H4 (cell line): Measurements from ENCODE around the gene SH3TC2. TPM values are rescaled to one million over a fixed set of nuclear protein-coding genes. Genes with fewer than 3 reads are reported as not detected.
"Not testable (repeated sequence)": the region's sequence is repeated elsewhere in the genome, so short reads cannot be mapped to it uniquely, and the experiment has no call there.

Experiments used
- DNase-seq: peaks from one replicate; pipeline ENCODE4 v3.0.0-alpha.2; 2015; ENCODE audit warnings: low spot score
- total RNA-seq: library from RNA; depleted of rRNA; stranded (reverse); fragments of >200 nt; shearing (Covaris generic); gene quantifications from 2 replicates; pipeline ENCODE4 v1.2.3, GENCODE V29; 2014; rRNA removed

SH3TC2 gene
- 0.95 and 2.1 TPM in 2 replicates for total RNA-seq

- peak; percentile 55 for DNase-seq
These were observed at the start of gene SH3TC2 for GRCh38 chr5:149063017-149063687. TSS of gene SH3TC2 (minus strand) at chr5:149063062. CDS start at chr5:149063022, 40 bp downstream.

- DNase-seq = peak; percentile 33
These were observed 47.5 kb upstream of the SH3TC2 start for GRCh38 chr5:149110406-149110805.

- no peak for DNase-seq
These were observed 45.9 kb upstream of the SH3TC2 start for GRCh38 chr5:149108651-149109280.

GRCh38 chr5:149100331-149100730 lies 37.5 kb upstream of the SH3TC2 start:
- no peak for DNase-seq

GRCh38 chr5:149099920-149100319 lies 37.1 kb upstream of the SH3TC2 start:
- DNase-seq = no peak

- DNase-seq = no peak
These were observed 32.1 kb upstream of the SH3TC2 start for GRCh38 chr5:149094996-149095395.

GRCh38 chr5:149093625-149094024 lies 30.8 kb upstream of the SH3TC2 start:
- DNase-seq = no peak

- no peak for DNase-seq
These were observed 26.9 kb upstream of the SH3TC2 start for GRCh38 chr5:149089796-149090195.

- DNase-seq = no peak
These were observed 25.8 kb upstream of the SH3TC2 start for GRCh38 chr5:149088686-149089085.

- no peak for DNase-seq
These were observed 21.0 kb upstream of the SH3TC2 start for GRCh38 chr5:149083846-149084245.

- no peak for DNase-seq
These were observed 19.4 kb upstream of the SH3TC2 start for GRCh38 chr5:149082271-149082670.

GRCh38 chr5:149080294-149080693 lies 17.4 kb upstream of the SH3TC2 start:
- no peak for DNase-seq

GRCh38 chr5:149079883-149080282 lies 17.0 kb upstream of the SH3TC2 start:
- no peak for DNase-seq

GRCh38 chr5:149074071-149074470 lies 11.2 kb upstream of the SH3TC2 start:
- DNase-seq = not testable (repeated sequence)

GRCh38 chr5:149073213-149073612 lies 10.4 kb upstream of the SH3TC2 start:
- no peak for DNase-seq

- no peak for DNase-seq
These were observed 9.9 kb upstream of the SH3TC2 start for GRCh38 chr5:149072791-149073190.

- no peak for DNase-seq
These were observed 9.5 kb upstream of the SH3TC2 start for GRCh38 chr5:149072376-149072775.

- DNase-seq = no peak
These were observed 8.9 kb upstream of the SH3TC2 start for GRCh38 chr5:149071756-149072155.

- DNase-seq = no peak
These were observed 8.4 kb upstream of the SH3TC2 start for GRCh38 chr5:149071216-149071615.

- no peak for DNase-seq
These were observed 6.8 kb upstream of the SH3TC2 start for GRCh38 chr5:149069711-149070110.

GRCh38 chr5:149063896-149064478 lies 1.1 kb upstream of the SH3TC2 start:
- no peak for DNase-seq

GRCh38 chr5:149062371-149063016 lies 368 bp downstream of the SH3TC2 start:
- peak; percentile 86 for DNase-seq

GRCh38 chr5:149061341-149061740 lies 1.5 kb downstream of the SH3TC2 start:
- DNase-seq = no peak
